Measurements from ENCODE around the gene TULP1.

GRCh38 chr6:35562060-35562459 lies 49.4 kb upstream of the TULP1 start:
- TF ChIP-seq CTCF (IDR thresholded peaks at IDR 0.05; ENCODE audit: poor library complexity) (no peak), EZH2phosphoT487 (IDR thresholded peaks at IDR 0.05; ENCODE audit: low read depth, severe bottlenecking, unreplicated experiment) (no peak)
